Sciatic nerve (tissue), 2 donors: ENCODE results near the gene ATP5PO. TPM values are rescaled to one million over a fixed set of nuclear protein-coding genes. Genes with fewer than 3 reads are reported as not detected.

Experiments used
- ATAC-seq: fragments of 200-7000 bp; cut with Tn5 transposase; one replicate; pipeline ENCODE4 v1.9.1; 2020; ENCODE audit warnings: mild to moderate bottlenecking, moderate library complexity
- DNase-seq: peaks from one replicate; pipeline ENCODE4 v3.0.0-alpha.2; 2020; ENCODE audit warnings: low spot score
- intact Hi-C: fragments of 100-400 bp; cut with DNase I; formaldehyde crosslinking; loops from one replicate; pipeline ENCODE4 v1.14.2; 2022
- total RNA-seq: library from RNA; stranded (reverse); fragmentation: NEBNext Ultra II Directional; extraction: Animal tissue kit (Norgen Biotek cat#: 25700); gene quantifications from one replicate; pipeline ENCODE4 v1.2.1, GENCODE V29; 2021
- donor health status: DM: no; HTN: no; CAD: no.
- donor health status: DM: no; HTN: no; CAD: no.

The ATP5PO gene, protein sequence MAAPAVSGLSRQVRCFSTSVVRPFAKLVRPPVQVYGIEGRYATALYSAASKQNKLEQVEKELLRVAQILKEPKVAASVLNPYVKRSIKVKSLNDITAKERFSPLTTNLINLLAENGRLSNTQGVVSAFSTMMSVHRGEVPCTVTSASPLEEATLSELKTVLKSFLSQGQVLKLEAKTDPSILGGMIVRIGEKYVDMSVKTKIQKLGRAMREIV
- total RNA-seq: 112 TPM

DNA sequence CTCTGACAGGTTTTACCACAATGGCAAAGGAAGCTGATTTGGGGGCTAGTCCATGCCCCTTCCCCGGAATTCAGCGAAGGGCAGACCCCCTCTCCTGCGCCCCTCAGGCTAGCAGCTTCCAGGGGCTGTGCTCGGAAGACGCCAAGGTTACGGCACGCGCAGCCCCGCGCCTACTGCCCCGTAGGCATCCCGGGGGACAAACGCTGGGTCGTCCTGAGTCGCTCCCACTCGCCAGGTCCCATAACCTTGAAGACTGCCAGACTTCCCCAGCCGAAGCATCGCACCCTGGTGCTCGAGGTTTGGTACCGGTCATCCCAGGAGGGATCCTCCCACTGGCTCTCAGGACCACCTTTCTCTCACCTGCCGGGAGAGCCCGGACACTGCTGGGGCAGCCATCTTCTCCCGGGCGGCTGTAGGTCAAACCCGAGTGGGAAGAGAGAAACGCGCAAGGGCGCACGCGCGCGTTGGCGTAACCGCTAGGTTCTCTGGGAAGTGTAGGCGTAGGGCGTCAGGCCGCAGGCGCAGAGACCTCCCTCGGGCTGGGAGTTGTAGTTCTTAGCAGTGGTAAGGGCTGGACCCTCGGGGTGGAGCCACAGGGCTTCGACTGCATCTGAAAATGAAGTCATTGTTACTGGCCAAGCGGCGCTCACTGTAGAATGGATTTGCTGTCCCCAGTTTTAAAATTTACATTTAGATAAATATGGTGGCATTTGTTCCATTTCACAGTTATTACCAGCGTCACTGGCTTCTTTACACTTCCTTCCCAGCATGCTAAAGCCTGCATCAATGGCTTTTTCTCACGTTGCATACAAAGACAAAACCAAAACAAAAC lies at the start of gene ATP5PO:
TSS of gene ATP5PO (minus strand) at position 437 of the 832 bp plus-strand sequence. CDS start at position 396, 41 bp downstream.
- peak; percentile 100 for ATAC-seq
- DNase-seq: peak; percentile 98
- intact Hi-C loops: loop anchor here (10.0 kb wide), 1 partner anchor 1429 kb away; no protein-coding TSS in a partner anchor

DNA sequence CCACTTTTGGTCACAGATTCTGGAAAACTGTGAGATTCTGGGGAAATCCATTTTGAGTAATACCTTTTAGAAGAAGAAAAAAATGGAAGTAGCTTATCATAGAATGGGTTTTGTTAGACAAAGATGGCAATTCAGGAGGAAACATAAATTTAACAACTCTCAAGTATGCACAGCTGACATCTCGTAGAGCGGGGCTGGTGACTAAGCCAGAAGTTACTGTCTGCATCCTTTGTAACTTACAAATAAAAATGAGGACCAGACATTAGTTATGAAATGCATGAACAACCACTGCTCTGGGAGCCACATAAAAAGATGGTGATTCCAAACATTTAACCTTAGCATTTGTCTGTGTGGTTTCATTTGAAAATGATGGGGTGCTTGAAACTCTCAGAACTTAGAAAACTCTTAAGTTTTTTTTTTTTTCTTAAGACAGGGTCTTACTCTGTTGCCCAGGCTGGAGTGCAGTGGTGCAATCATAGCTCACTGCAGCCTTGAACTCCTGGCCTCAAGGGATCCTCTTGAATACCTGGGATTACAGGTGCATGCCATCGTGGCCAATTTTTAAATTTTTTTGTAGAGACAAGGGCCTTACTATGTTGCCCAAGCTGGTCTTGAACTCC lies 49.2 kb upstream of the ATP5PO start:
- DNase-seq: no peak
- intact Hi-C loops: no loop called here
- no peak for ATAC-seq

DNA sequence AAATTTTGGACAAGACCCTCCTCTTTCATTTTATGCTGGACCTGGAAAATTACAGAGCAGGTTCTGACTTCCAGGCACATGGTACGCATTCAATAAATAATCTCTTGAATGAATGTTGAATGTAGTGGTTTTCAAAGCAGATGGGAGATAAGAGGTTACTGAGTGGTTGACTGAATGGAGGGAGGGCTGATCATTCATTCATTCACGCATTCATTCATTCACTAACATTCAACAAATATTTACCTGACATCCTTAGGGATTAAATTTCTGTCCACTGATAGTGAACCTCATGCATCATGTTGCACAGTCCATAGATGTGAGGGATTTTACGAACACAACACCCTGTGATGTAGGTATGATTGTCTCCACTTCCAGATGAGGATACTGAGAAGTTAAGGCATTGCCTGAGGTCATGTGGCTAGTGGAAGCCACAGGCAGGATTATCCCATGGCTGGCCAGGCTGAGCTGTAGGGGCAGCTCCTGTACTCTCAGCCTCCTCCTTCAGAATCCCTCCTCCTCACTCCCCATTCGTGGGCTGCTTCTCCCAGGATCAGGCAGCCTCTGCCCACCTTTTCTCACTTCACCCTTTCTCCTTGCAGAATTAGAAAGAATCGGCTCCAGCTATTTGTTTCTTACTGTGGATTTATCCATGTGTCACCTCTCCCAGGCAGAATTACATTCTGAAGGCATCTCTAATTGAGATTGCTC lies 48.4 kb upstream of the ATP5PO start:
- intact Hi-C loops: no loop called here
- DNase-seq: no peak
- no peak for ATAC-seq

DNA sequence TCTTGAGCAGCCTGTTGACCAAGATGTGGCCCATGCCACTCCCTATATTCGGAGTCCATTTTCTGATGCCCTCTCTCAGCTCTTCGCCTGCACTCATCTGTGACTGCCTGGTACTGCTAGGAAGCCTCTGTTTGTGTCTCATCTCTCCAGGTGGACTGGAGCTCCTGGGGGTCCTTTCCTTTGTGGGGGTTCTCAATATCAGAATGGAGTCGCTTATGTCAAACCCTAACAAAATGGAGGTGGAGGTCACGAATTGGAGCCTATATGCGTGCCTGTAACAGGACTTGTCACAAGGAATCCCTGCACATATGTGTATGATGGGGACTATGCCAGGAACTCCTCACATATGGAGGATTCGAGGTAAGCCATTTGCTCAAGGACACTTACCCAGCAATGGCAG lies 46.7 kb upstream of the ATP5PO start:
- intact Hi-C loops: no loop called here
- ATAC-seq: no peak
- no peak for DNase-seq

DNA sequence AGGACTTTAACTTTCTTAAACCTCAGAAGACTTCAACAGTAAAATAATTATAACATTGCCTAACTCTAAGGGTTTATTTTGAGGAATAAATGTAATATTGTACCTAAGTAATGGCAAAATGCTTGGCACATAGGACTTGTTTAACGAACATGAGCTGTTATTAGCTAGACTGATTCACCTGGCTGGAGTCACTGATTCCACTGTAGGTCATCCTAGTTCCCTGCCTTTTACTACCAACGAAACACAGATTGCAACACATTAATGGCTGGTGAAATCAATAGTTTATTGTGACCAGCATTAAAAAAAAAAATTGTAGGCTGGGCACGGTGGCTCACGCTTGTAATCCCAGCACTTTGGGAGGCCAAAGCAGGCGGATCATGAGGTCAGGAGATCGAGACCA lies 45.5 kb upstream of the ATP5PO start:
- intact Hi-C loops: no loop called here
- ATAC-seq (no peak), DNase-seq (no peak)

DNA sequence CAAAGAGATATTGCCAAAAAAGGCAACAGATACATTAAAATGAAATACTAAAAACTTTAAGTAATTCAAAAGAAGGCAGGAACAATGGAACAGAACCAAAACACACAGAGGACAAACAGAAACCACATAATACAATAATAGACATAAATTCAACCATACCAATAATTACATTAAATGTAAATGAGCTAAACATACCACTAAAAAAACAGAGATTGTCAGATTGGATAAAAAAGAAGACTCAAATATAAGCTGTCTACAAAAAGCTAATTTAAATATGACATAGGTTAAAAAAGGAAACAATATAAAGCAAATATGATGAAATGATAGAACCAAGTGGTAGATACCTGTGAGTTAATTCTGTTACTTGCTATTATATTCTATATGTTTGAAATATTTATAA lies 44.1 kb upstream of the ATP5PO start:
- no peak for ATAC-seq
- intact Hi-C loops: no loop called here
- DNase-seq: no peak

DNA sequence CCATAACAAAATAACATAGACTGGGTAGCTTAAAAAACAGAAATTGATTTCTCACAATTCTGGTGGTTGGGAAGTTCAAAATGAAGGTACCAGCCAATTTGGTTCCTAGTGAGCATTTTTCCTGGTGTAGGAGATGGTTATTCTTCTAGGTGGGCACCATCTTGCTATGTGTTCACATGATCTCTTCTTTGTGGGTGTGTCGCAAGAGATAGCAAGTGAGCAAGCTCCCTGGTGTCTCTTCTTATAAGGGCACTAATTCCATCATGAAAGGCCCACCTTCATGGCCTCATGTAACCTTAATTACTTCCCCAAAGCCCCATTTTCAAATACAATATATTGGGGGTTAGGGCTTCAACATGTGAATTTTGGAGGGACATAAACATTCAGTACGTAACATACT lies 38.8 kb upstream of the ATP5PO start:
- DNase-seq: no peak
- ATAC-seq: no peak
- intact Hi-C loops: no loop called here

DNA sequence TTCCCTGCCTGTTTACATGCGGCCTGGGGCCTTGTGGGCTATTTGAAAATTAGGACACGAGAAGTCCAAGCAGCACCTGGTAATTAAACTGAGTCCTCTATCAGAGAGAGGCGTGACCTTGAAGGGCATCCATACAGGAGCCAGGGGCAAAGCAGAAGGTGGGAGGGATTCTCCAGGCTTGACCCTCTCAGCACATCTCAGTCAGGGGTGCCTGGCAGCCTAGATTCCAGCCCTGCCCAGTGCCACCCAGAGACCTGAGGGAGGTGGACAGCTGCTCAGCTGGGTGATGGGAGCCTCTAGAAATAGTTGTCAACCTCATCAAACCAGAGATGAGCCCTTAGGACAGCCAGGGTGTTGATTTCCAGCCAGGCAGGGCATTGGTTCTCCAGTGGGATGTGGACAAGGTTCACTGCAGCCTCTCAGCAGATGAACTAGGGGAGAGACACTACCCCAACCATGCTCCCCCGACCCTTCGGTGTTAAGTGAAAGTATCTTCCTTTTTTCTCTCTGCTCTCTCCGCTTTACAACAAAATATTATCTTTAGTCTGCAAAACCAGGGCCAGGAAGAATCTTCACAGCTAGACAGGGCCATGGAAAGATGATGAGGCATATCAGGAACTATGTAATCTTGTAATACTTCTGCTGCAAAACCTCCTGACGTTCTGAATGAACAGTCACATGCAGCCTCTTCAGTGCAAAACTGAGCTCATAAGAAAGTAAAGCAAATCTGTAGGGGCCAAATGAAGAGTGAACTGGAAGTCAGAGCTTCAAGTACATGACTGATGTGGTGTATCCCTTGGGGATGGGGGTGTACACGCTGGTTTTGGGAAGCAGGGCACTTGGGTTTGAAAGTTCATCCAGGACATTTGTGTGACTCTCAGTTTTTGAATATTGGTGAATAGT lies 35.9 kb upstream of the ATP5PO start:
- peak; percentile 33 for ATAC-seq
- no peak for DNase-seq
- intact Hi-C loops: no loop called here

DNA sequence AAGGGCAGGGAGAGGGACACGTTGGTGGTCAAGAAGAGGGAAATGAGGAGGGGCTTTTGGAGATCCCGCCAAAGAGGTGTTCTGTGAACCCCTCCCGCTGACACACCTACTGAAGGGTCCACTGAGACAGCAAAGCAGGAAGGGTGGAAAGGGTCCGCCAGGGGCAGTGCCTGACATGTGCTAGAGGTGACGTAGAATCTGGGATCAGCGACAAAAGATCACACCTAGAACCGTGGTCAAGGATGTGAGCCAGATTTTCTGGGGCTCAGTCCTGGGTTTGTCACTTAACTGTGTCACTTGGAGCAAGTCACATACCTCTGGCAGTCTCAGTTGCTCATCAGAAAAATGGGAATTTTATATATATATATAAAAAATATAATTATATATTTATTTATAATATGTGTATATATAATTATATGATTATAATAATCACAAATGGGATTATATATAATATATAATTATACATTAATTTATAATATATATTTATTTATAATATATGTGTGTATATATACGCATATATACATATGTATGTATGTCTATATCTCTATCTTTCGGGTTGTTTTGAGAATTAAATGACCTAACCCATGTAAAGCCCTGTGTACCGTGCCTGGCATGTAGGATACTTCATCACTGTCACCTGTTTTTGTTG lies 35.0 kb upstream of the ATP5PO start:
- intact Hi-C loops: no loop called here
- DNase-seq: no peak
- no peak for ATAC-seq

DNA sequence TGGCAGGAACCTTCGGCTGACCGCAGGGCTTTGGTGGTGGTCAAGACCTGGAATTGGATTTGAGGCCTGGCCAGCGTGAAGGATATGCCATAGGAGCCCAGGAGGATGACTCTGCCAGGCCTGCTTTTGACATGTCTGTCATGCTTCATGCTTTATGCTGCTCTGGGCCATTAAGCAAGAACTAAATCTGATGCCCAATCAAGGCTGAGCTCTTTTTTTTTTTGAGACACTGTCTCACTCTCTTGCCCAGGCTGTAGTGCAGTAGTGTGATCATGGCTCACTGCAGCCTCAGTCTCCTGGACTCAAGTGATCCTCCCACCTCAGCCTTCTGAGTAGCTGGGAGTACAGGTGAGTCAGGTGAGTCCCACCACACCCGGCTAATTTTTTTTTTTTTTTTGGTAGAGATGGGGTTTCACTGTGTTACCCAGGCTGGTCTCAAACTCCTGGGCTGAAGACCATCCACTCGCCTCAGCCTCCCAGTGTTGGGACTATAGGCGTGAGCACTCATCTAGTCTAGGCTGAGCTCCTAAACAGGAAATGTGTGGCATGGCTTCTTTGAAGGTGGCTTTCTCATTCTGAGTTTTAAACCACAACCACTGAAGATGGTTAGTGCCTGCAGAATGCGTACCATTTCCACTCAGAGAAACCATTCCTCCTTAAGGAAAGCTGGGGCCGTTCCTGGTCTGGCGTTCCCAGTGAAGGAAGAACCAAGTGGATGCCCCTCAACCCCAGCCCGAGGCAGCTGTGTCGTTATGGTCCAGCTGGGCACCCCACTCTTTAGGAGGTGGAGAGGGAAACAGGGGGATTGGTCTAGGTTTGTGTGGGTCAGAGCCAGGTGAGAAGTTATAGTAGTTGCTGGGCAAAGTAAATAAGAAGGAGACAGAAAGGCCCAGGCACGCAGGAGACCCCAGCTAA lies 34.2 kb upstream of the ATP5PO start:
- no peak for ATAC-seq
- no peak for DNase-seq
- intact Hi-C loops: no loop called here

DNA sequence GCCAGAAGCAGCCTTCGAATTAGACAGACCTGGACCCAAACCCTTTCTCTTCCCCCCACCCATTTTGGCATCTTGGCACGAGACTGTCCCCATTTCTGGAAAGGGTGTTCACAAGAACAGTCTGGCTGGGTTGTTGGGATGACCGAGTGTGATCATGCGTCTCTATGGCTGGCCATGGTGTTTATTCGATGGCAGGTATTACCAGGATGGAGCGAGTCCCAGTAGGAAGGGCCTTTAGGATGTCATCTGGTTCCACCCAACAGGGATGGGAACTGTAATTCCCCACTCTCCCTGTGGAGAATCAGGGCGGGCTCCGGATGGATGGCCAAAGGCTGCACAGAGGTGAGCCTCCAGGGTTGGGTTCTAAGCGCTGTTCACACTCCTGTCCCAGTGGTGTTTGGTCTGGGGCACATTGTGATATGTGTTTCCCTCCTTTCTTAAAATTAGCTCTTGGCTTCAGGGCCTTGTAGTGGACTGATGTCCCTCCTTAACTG lies 33.4 kb upstream of the ATP5PO start:
- ATAC-seq: no peak
- no peak for DNase-seq
- intact Hi-C loops: no loop called here

DNA sequence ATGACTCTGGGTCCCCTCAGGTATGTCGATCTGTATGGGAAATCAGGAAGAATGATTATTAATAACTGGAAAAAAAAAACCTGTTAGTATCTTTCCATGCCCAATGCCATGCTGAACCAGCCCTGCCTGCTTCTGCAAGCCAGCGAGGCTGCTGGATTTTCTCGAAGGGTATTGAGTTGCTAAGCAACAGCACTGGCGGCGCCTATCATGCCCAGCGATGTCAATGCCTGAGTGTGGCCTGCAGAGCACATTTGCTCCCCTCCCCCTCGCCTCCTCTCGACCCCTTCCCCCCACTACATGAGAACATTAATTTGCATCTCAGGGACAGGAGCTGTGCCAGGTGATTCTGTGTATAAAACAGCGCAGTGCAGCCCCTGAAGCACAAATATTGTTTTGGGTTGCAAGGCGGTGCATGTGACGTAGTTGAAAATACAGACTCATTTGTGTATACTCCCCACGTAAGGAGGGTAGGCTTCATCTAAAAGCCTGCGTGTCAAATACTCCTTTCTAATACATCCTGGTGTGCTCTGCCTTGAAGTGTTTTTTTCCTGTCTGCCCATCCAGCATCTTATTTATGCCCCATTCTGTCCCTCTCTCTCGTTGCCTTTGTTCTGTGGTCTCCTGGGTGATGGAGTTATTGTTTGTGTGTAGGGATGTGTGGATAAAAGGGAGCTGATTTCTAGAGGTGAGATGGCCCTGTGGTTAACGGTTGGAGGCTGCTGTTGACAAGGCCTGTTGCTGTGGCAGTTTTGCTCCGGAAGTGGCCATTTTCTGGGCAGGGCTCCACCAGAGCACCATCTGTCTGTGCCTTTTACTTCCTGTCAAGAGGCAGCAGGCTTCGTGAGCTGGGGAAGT lies 32.7 kb upstream of the ATP5PO start:
- intact Hi-C loops: no loop called here
- ATAC-seq (peak; percentile 68), DNase-seq (no peak)

DNA sequence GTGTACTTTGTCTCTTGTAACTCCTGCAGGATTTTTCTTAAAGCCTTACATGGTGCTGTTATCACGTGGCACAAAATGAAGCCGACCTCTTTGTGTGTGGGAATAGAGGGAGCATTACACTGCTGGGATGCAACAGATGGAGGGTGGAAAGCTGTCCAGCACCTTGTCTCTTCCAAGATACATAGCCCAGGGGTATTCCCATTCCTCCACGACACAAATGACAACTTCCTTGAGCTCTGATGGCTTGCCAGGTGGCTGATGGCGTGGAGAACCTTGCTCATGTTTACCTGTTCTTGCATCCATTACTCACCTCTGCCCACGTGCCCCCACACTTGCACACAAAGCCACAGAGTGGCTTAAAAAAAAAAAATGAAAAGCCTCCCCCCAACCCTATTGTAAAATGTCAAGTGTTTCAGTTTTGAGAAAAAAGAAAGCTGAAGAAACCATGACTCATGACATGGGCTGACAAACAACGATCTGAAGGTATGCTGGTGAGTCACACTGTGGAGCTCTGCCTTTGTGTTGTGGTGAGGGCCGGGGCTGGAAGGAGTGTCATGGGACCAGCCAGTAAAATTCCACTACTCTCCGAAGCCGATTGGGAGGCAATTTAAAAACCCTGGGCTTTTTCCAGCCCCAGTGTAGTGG lies 32.0 kb upstream of the ATP5PO start:
- peak; percentile 97 for ATAC-seq
- intact Hi-C loops: no loop called here

DNA sequence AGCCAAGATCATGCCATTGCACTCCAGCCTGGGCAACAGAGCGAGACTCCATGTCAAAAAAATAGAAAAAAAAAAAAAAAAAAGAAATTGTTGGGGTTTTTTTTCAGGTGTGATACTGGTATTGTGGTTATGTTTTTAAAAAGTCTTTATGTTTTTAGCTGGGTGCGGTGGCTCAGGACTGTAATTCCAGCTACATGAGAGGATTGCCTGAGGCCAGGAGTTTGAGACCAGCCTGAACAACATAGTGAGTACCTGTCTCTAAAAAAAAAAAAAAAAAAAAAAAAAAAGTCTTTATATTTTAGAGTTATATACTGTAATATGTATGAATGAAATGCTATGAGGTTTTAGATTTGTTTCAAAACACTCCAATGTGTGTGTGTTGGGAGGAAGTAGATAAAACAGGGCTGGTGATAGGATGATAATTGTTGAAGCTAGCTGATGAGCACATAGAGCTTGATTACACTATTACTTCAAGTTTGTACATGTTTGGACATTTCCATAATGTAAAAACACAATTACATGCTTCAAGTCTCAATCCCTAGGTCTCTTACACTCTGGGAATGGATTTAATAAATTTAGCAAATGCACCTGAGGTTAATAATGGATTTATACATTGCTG lies 30.2 kb upstream of the ATP5PO start:
- DNase-seq: no peak
- intact Hi-C loops: no loop called here
- ATAC-seq: no peak

More for the DNA sequence above, 32.0 kb upstream of the ATP5PO start:
- peak; percentile 81 for DNase-seq

DNA sequence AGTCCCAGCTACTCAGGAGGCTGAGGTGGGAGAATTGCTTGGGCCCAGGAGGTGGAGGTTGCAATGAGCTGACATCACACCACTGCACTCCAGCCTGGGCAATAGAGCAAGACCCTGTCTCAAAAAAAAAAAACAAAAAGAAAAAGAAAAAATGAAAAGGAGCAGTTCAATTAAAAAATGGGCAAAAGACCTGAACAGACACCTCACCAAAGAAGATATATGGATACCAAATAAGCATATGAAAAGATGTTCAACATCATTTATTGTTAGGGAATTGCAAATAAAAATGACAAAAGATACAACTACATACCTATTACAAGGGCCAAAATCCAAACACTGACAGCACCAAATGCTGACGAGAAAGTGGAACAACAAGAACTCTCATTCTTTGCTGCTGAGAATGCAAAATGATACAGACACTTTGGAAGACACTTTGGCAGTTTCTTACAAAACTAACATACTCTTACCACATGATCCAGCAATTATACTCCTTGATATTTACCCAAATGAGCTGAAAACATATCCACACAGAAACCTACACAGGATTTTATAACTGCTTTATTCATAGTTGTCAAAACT lies 28.7 kb upstream of the ATP5PO start:
- intact Hi-C loops: no loop called here
- DNase-seq (no peak), ATAC-seq (no peak)
